Brain microvascular endothelial cell (primary cell): Measurements from ENCODE around the gene NUDC.

Source experiments
- DNase-seq: peaks from one replicate; pipeline ENCODE4 v3.0.0-alpha.2; 2020
- H3K27ac ChIP-seq: fragments of 250-450 bp; sonication (Bioruptor Pico); 2 replicates; pipeline ENCODE4 v1.5.1; 2020; ENCODE audit warnings: mild to moderate bottlenecking, moderate library complexity
- H3K27me3 ChIP-seq: fragments of 250-450 bp; sonication (Bioruptor Pico); replicated peaks from 2 replicates; pipeline ENCODE4 v1.5.1; 2020; ENCODE audit warnings: mild to moderate bottlenecking
- H3K36me3 ChIP-seq: fragments of 250-450 bp; sonication (Bioruptor Pico); replicated peaks from 2 replicates; pipeline ENCODE4 v1.5.1; 2020; ENCODE audit warnings: mild to moderate bottlenecking
- H3K4me3 ChIP-seq: 2 replicates; pipeline ENCODE4 v1.5.1; 2011; ENCODE audit warnings: low read depth, mild to moderate bottlenecking, control low read depth, low read length, moderate library complexity
- CTCF ChIP-seq: IDR thresholded peaks from 2 replicates; pipeline ENCODE4 v1.5.1; 2011; ENCODE audit warnings: low read depth, mild to moderate bottlenecking, moderate library complexity, low read length, control low read depth, inconsistent platforms; ENCODE audit errors: missing control alignments
- in situ Hi-C: cut with HindIII; loops from 2 replicates; pipeline ENCODE4 v1.10.0; 2017; ENCODE audit warnings: low sequenced_read_pairs, low pct_ligation_motif_present

NUDC gene

DNA sequence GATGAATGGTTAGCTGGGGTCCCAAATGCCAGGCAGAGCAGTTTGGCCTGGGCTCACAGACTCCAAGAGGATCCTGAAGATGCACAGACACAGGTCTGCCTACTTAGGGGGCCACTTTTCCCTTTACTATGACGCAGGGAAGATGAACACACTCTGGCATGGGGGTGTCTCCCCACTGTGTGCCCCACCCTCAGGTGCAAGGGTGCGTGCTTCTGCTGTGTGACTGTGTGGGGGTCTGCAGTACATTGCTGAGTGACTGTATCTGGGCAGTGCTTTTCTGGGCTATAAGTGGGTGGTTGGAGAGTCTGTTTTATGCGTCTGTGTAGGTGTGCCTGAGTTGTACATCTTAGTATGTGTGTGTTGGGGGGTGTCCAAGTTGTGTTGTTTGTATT is 11.6 kb upstream of the NUDC start:
- in situ Hi-C loops = no loop called here

GRCh38 chr1:26910343-26911160 is 11.0 kb upstream of the NUDC start:
- Histone ChIP-seq H3K4me3 (no peak overlapping the region), H3K27ac (no peak overlapping the region), H3K36me3 (no peaks in the 10 kb centered on the region), H3K27me3 (no peaks in the 10 kb centered on the region)
- DNase-seq = no peak
- in situ Hi-C loops = no loop called here
- no peak for TF ChIP-seq CTCF

More for the DNA sequence above, 11.6 kb upstream of the NUDC start:
- H3K27ac ChIP-seq = no peak overlapping the region
- H3K36me3 ChIP-seq = no peaks in the 10 kb centered on the region
- DNase-seq = no peak
- no peak overlapping the region for H3K4me3 ChIP-seq
- TF ChIP-seq CTCF = no peak
- H3K27me3 ChIP-seq = no peaks in the 10 kb centered on the region

- Histone ChIP-seq H3K27ac (no peak overlapping the region), H3K4me3 (no peak overlapping the region), H3K36me3 (no peaks in the 10 kb centered on the region), H3K27me3 (no peaks in the 10 kb centered on the region)
- no peak for TF ChIP-seq CTCF
- DNase-seq = no peak
- in situ Hi-C loops = no loop called here
Observed at GRCh38 chr1:26911399-26912146, 10.0 kb upstream of the NUDC start.

- Histone ChIP-seq H3K36me3 (no peaks in the 10 kb centered on the region), H3K4me3 (no peak overlapping the region), H3K27me3 (no peaks in the 10 kb centered on the region), H3K27ac (no peak overlapping the region)
- DNase-seq = no peak
- no peak for TF ChIP-seq CTCF
- in situ Hi-C loops = no loop called here
Observed at GRCh38 chr1:26912147-26912490, 9.4 kb upstream of the NUDC start.

DNA sequence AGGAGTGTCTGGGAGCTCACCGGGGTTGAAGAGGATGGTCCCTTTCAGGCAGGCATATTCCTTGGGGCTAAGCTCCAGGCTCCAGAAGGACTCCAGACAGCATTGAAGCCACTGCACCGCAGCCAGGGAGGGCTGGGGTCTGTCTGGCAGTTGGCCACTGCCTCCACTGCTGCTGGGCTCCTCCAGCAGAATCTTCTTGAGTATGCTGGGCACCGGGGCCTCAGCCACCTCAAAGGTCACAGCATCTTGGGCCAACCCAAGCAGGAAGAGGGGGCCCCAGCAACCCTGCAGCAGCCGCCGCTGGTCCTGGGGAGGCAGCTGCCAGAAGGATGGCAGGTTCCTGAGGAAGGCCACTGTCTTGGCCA is 8.2 kb upstream of the NUDC start:
- no peak for DNase-seq
- Histone ChIP-seq H3K4me3 (no peak overlapping the region), H3K27me3 (no peaks in the 10 kb centered on the region), H3K36me3 (no peaks in the 10 kb centered on the region), H3K27ac (no peak overlapping the region)
- in situ Hi-C loops = no loop called here
- TF ChIP-seq CTCF = no peak
